ENCODE data around the gene MARK4.

The MARK4 gene

GRCh38 chr19:45275370-45275971 is 24.4 kb downstream of the MARK4 start:
- no peak for FAIRE-seq

- FAIRE-seq: no peak
Measured at GRCh38 chr19:45276284-45276687, 25.2 kb downstream of the MARK4 start.

- no peak for FAIRE-seq
Measured at GRCh38 chr19:45278087-45278486, 27.0 kb downstream of the MARK4 start.

- FAIRE-seq: no peak
Measured at GRCh38 chr19:45279587-45280192, 28.6 kb downstream of the MARK4 start.

DNA sequence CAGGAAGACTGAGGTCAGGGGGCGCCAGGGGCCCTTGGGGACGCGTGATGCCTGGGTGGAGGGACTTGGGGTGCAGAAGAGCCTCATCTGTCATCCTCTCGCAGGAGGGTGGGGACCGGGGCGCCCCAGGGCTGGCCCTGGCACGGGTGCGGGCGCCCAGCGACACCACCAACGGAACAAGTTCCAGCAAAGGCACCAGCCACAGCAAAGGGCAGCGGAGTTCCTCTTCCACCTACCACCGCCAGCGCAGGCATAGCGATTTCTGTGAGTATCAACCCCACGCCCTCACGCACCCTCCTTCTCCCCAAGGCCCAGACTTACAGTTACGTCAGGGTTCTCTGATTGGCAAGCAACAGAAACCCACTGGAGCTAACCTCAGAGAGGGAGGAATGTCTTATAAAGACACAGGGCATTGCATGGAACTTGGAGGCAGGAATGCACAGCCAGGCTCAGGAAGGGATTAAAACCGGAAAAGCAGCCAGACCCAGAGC is 29.4 kb downstream of the MARK4 start:
- no peak for FAIRE-seq

DNA sequence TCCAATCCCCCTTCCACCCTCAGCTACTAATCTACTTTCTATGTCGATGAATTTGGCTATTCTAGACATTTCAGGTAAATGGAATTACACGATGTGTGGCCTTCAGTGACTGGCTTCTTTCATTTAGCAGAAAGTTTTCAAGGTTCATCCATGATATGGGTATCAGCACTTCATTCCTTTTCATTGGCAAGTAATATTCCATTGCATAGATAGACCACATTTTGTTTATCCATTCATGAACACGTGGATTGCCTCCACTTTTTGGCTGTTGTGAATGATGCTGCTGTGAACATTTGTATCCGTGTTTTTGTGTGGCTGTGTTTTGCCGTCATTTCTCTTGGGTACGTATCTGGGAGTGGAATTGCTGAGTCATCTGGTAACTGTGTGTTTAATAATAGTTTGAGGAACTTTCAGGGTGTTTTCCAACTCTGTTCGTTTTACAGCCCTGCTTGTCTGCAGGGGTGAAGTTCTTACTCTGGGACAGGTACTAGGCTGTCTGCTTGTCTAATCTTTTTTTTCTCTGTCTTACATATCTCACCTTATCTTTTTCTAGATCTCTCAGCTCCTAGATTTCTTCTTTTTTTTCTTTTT is 32.5 kb downstream of the MARK4 start:
- no peak for FAIRE-seq

DNA sequence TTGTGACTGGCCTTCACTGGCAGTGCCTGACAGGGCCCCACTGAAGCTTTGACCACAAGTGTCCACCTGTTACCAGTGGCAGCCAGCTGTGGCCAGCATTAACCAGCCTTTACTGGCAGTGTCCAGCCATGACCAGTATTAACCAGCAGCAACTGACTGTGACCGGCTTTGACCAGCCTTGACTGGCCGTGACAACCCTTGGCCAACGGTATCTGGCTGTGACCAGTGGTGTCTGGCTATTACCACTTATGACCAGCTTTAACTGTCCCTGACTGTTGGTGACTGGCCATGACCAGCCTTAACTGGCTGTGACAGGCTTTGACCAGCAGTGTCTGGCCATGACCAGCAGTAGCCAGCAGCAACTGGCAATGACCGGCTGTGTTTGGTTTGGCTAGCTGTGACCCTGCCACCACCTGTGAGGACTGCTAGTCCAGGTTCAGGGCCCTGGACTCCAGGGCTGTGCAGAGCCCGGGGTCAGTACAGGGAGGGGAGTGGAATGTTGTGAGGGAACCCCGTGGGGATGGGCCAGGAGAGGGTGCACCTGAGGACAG is 39.4 kb downstream of the MARK4 start:
- no peak for FAIRE-seq

- FAIRE-seq: no peak
Measured at GRCh38 chr19:45291834-45292233, 40.8 kb downstream of the MARK4 start.

DNA sequence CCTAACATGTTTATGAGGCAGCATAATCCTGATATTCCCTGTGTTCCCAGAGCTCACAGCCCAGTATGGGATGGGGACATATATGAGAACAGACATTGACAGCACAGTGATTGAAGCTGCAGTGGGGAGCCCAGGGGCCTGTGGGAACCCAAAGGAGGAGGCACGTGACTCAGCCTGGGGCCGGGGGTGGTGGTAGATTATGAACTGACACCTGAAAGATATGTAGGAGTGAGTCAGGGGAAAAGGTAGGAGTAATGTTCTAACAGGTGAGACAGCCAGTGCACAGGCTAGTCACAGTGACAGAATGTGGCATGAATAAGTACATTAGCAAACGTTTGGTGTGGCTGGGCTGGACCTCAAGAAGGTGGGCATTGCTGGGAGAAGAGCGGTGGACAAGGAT is 42.6 kb downstream of the MARK4 start:
- FAIRE-seq: no peak

DNA sequence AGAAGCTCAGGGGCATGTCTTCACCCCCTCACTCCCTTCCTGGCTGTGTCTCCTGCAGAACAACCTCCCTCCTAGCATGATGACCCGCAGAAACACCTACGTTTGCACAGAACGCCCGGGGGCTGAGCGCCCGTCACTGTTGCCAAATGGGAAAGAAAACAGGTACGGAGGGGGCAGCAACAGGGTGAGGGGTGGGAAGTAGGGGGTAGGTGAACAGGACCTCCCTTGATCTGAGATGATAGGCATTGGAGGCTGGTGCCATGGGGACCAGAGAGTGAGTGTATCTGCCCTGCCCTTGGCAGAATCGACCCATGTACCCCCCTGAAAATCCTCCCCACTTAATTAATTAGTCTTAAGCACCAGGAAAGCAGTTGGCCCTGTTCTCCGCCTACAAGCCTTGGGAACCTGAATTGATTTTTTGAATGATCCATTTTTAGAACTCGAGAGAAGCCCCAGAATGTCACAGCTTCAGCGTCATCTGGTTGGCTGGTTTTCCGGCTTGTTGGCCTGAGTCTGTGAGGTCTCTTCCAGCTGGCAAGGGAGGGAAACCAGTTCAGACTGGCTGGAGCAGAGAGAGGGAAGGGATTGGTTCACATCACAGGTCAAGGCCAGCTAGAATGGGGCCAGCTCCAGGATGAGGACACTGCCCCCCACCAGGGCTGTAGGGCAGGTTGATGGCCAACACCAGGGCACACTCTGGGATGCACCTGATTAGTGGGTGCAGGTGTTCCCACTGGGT is 43.4 kb downstream of the MARK4 start:
- no peak for FAIRE-seq

DNA sequence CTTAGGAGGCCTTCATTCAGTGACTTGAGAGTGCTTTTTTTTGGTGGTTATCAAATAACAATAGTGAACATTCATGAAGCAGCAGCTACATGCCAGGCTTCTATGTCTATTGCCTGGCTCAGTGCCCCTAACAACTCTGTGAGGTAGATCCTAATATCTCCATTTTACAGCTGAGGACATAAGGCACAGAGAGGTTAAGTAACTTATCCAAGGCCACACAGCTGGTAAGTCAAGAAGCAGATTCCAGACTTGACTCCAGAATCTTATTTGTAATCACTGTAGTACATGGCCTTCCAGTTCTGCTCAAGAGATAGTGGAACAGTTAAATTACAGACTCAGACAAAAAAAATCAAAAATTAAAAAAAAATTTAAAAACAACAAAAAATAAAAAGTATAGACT is 44.8 kb downstream of the MARK4 start:
- FAIRE-seq: no peak

GRCh38 chr19:45296355-45296754 is 45.3 kb downstream of the MARK4 start:
- FAIRE-seq: no peak

GRCh38 chr19:45297674-45298073 is 46.6 kb downstream of the MARK4 start:
- FAIRE-seq: no peak

DNA sequence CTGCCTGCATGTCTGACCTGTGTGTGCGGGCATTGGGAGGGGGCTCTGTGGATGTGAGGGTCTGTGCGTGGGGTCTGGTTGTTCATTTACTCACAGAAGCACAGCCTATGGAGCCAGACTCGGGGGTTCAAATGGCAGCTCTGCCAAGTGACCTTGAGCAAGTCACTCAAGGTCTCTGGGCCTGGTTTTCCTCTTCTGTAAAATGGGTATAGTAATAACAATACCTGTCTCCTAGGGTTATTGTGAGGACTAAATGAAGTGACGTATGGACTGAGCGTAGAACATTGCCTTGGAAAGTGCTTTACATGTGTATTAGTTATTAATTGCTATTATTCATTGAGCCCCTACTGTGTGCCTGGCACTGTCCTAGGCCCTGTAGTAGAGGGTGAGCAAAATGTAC is 47.2 kb downstream of the MARK4 start:
- no peak for FAIRE-seq

- no peak for FAIRE-seq
Measured at GRCh38 chr19:45299719-45300118, 48.6 kb downstream of the MARK4 start.

GRCh38 chr19:45302416-45302815 is 51.3 kb downstream of the MARK4 start:
- FAIRE-seq: no peak

DNA sequence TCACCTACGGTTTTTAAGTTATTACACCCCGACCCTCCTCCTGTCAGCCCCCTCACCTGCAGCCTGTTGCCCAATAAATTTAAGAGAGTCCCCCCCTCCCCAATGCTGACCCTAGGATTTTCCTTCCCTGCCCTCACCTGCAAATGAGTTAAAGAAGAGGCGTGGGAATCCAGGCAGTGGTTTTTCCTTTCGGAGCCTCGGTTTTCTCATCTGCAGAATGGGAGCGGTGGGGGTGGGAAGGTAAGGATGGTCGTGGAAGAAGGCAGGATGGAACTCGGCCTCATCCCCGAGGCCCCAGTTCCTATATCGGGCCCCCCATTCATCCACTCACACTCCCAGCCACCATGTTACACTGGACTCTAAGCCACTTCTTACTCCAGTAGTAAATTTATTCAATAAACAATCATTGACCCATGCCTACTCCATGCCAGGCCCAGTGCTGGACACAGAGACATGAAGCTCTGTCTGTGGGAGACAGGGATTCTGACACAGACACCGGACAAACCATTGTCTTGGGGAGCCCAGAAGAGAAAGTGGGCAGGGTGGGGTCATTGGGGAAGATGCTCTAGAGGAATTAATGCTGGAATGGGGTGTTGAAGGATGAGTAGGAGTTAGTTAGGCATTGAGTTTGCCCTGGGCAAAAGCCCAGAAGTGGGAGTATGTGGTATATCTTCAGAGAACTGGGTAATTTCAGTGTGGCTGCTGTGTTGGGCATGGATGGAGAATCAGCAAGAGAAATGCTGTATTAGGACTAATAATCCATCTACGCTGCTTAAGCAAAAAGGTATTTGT is 52.4 kb downstream of the MARK4 start:
- FAIRE-seq: no peak

- FAIRE-seq: no peak
Measured at GRCh38 chr19:45304141-45304926, 53.3 kb downstream of the MARK4 start.

DNA sequence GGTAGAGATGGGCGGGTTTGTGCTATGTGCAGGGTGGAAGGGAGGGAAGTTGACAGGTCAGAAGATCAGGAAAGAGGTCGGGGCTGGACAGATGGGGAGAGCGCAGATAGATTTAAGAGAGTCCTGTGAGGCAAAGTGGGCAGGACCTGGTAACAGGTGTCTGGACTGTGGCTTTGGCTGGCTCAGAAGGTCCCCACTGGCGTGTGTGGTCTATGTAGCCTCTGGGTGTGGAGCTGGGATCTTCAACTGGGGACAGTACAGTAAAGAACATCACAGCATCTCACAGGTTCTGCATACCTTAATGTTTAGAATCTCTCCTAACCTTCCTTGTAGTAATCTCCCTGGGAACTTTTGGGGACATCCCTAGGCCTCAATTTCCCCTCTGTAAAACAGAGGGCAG is 53.9 kb downstream of the MARK4 start:
- FAIRE-seq: no peak

- no peak for FAIRE-seq
Measured at GRCh38 chr19:45305421-45305820, 54.4 kb downstream of the MARK4 start.

GRCh38 chr19:45306040-45306439 is 55.0 kb downstream of the MARK4 start:
- no peak for FAIRE-seq

- no peak for FAIRE-seq
Measured at GRCh38 chr19:45306518-45307027, 55.5 kb downstream of the MARK4 start.
